GM19397 (cell line): ENCODE data around the gene GREB1.
"Not testable (repeated sequence)": the region's sequence is repeated elsewhere in the genome, so short reads cannot be mapped to it uniquely, and the experiment has no call there.

ENCODE experiments used
- ATAC-seq: cut with Tn5 transposase; IDR thresholded peaks from one replicate; pipeline ENCODE4 v1.9.1; 2021; ENCODE audit warnings: mild to moderate bottlenecking, moderate library complexity; ENCODE audit not compliant: unreplicated experiment

The GREB1 gene

GRCh38 chr2:11656671-11657101 lies 122.8 kb downstream of the GREB1 start:
- no peak for ATAC-seq

GRCh38 chr2:11657195-11657594 lies 123.3 kb downstream of the GREB1 start:
- no peak for ATAC-seq

GRCh38 chr2:11657646-11658045 lies 123.8 kb downstream of the GREB1 start:
- no peak for ATAC-seq

GRCh38 chr2:11658208-11659114 lies 124.6 kb downstream of the GREB1 start:
- ATAC-seq: no peak

- ATAC-seq: no peak
Observed at GRCh38 chr2:11659115-11659475, 125.2 kb downstream of the GREB1 start.

GRCh38 chr2:11659851-11660250 lies 126.0 kb downstream of the GREB1 start:
- no peak for ATAC-seq

- ATAC-seq: not testable (repeated sequence)
Observed at GRCh38 chr2:11660396-11660795, 126.6 kb downstream of the GREB1 start.

- no peak for ATAC-seq
Observed at GRCh38 chr2:11661891-11662435, 128.1 kb downstream of the GREB1 start.

GRCh38 chr2:11662882-11663281 lies 129.0 kb downstream of the GREB1 start:
- no peak for ATAC-seq

- no peak for ATAC-seq
Observed at GRCh38 chr2:11663427-11663826, 129.6 kb downstream of the GREB1 start.

GRCh38 chr2:11665028-11665427 lies 131.2 kb downstream of the GREB1 start:
- ATAC-seq: no peak

GRCh38 chr2:11665510-11666362 lies 131.9 kb downstream of the GREB1 start:
- no peak for ATAC-seq

- ATAC-seq: no peak
Observed at GRCh38 chr2:11667194-11667593, 133.3 kb downstream of the GREB1 start.

GRCh38 chr2:11667866-11668637 lies 134.2 kb downstream of the GREB1 start:
- no peak for ATAC-seq

- ATAC-seq: no peak
Observed at GRCh38 chr2:11669454-11670291, 135.8 kb downstream of the GREB1 start, which contains the start of gene NTSR2. Gene NTSR2, minus strand, starts transcription at chr2:11670195. Its CDS starts 66 bp downstream, at chr2:11670129.

GRCh38 chr2:11672407-11672806 lies 138.6 kb downstream of the GREB1 start:
- no peak for ATAC-seq

- no peak for ATAC-seq
Observed at GRCh38 chr2:11674983-11675382, 141.1 kb downstream of the GREB1 start.

GRCh38 chr2:11675423-11676112 lies 141.7 kb downstream of the GREB1 start:
- no peak for ATAC-seq

GRCh38 chr2:11676640-11677039 lies 142.8 kb downstream of the GREB1 start:
- ATAC-seq: no peak
